ENCODE data around the gene IMMP2L. TPM values are rescaled to one million over a fixed set of nuclear protein-coding genes. Genes with fewer than 3 reads are reported as not detected.
"Not testable (repeated sequence)": the region's sequence is repeated elsewhere in the genome, so short reads cannot be mapped to it uniquely, and the experiment has no call there.

IMMP2L gene
- total RNA-seq, 2 donors from 2014 or later: 13.1 to 22.7 TPM

DNA sequence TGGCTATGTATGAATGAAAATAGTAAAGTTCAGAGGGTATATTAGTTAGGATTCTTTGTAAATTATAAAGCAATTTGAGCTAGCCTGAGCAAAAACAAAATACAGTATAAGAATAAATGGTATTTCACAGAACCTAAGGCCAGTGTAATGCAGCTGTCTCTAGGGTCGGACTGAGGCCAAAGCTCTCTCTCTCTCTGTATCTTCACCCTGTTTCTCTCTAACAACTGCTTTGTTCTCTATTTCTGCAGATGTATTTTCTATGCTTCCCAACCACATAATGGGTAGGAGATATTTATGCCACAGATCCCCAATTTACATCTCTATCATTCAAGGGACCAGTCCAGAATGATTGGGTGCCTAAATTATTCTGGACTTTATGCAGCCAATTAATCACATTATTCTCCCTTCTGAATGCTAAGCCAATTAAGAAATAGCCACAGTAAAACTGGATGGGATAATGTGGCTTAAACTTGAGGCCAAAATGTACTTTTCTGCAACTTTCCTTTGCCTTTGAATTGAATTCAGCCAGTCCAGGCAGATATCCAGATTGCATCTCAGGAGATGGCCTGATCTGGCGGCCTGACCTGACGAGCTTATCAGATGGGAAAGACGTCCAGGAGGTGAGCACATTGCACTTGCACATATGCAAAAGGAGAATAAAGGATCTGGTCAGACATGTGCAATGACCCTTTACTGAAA, 24.6 kb upstream of the IMMP2L start:
- no peaks in the 10 kb centered on the region for H3K27me3 ChIP-seq (replicated peaks; ENCODE audit: insufficient read depth)
- no peak for DNase-seq (ENCODE audit: low spot score)
- H3K9me3 ChIP-seq: no peaks in the 10 kb centered on the region
- no peak overlapping the region for H3K4me3 ChIP-seq
- ATAC-seq (ENCODE audit: insufficient number of reproducible peaks, low FRiP score, low read depth): no peak
- H3K27ac ChIP-seq: no peak overlapping the region
- no peaks in the 10 kb centered on the region for H3K36me3 ChIP-seq
- H3K4me1 ChIP-seq (ENCODE audit: control insufficient read depth in 1 of 2, low read depth in 2 of 2): peaks cover 0 to 5% of the 10 kb centered on the region in 2 donors
- TF ChIP-seq CTCF (IDR thresholded peaks at IDR 0.05): no peak

DNA sequence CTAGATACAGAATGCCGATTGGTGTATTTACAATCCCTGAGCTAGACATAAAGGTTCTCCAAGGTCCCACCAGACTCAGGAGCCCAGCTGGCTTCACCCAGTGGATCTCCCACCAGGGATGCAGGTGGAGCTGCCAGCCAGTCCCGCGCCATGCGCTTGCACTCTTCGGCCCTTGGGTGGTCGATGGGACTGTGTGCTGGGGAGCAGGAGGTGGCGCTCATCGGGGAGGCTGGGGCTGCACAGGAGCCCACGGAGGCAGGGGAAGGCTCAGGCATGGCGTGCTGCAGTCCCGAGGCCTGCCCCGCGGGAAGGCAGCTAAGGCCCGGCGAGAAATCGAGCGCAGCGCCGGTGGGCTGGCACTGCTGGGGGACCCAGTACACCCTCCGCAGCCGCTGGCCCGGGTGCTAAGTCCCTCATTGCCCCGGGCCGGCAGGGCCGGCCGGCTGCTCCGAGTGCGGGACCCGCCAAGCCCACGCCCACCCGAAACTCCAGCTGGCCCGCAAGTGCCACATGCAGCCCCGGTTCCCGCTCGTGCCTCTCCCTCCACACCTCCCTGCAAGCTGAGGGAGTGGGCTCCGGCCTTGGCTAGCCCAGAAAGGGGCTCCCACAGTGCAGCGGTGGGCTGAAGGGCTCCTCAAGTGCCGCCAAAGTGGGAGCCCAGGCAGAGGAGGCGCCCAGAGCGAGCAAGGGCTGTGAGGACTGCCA, 19.6 kb upstream of the IMMP2L start:
- H3K27ac ChIP-seq; H3K9me3 ChIP-seq; ATAC-seq (ENCODE audit: insufficient number of reproducible peaks, low FRiP score, low read depth); H3K36me3 ChIP-seq; H3K4me1 ChIP-seq (ENCODE audit: control insufficient read depth in 1 of 2, low read depth in 2 of 2); H3K4me3 ChIP-seq; H3K27me3 ChIP-seq (replicated peaks; ENCODE audit: insufficient read depth); DNase-seq (ENCODE audit: low spot score): not testable (repeated sequence)

DNA sequence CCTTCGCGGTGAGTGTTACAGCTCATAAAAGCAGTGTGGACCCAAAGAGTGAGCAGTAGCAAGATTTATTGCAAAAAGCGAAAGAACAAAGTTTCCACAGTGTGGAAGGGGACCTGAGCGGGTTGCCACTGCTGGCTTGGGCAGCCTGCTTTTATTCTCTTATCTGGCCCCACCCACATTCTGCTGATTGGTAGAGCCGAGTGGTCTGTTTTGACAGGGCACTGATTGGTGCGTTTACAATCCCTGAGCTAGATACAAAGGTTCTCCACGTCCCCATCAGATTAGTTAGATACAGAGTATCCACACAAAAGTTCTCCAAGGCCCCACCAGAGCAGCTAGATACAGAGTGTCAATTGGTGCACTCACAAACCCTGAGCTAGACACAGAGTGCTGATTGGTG, 18.9 kb upstream of the IMMP2L start:
- not testable (repeated sequence) for H3K36me3 ChIP-seq; H3K27ac ChIP-seq; H3K27me3 ChIP-seq (replicated peaks; ENCODE audit: insufficient read depth); H3K9me3 ChIP-seq; H3K4me1 ChIP-seq (ENCODE audit: control insufficient read depth in 1 of 2, low read depth in 2 of 2); H3K4me3 ChIP-seq; ATAC-seq (ENCODE audit: insufficient number of reproducible peaks, low FRiP score, low read depth); DNase-seq (ENCODE audit: low spot score)

DNA sequence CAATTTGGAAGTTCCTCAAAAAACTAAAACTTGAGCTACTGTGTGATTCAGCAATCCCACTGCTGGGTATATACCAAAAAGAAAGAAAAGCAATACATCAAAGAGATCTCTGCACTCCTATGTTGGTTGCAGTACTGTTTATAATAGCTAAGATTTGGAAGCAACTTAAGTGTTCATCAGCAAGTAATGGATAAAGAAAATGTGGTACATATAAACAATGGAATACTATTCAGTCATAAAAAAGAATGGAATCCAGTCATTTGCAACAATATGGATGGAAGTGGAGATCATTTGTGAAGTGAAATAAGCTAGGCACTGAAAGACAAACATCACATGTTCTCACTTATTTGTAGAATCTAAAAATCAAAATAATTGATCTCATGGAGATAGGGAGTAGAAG, 16.5 kb upstream of the IMMP2L start:
- TF ChIP-seq CTCF (IDR thresholded peaks at IDR 0.05): no peak
- no peak for DNase-seq (ENCODE audit: low spot score)
- H3K36me3 ChIP-seq: no peaks in the 10 kb centered on the region
- H3K4me3 ChIP-seq: no peak overlapping the region
- no peak for ATAC-seq (ENCODE audit: insufficient number of reproducible peaks, low FRiP score, low read depth)
- H3K27me3 ChIP-seq (replicated peaks; ENCODE audit: insufficient read depth): no peaks in the 10 kb centered on the region
- no peak overlapping the region for H3K27ac ChIP-seq
- no peaks in the 10 kb centered on the region for H3K9me3 ChIP-seq
- no peaks in the 10 kb centered on the region for H3K4me1 ChIP-seq (ENCODE audit: control insufficient read depth in 1 of 2, low read depth in 2 of 2)

GRCh38 chr7:111571720-111572119, 9.4 kb upstream of the IMMP2L start:
- TF ChIP-seq CTCF (IDR thresholded peaks at IDR 0.05): no peak
- no peak overlapping the region for H3K27ac ChIP-seq
- DNase-seq (ENCODE audit: low spot score) (no peak), ATAC-seq (ENCODE audit: insufficient number of reproducible peaks, low FRiP score, low read depth) (no peak)
- no peaks in the 10 kb centered on the region for H3K4me1 ChIP-seq (ENCODE audit: control insufficient read depth in 1 of 2, low read depth in 2 of 2)
- H3K27me3 ChIP-seq (replicated peaks; ENCODE audit: insufficient read depth): no peaks in the 10 kb centered on the region
- no peak overlapping the region for H3K4me3 ChIP-seq
- H3K9me3 ChIP-seq: peaks cover 7% of the 10 kb centered on the region
- H3K36me3 ChIP-seq: no peaks in the 10 kb centered on the region

GRCh38 chr7:111568870-111569462, 6.7 kb upstream of the IMMP2L start:
- Histone ChIP-seq H3K4me3 (no peak overlapping the region), H3K9me3 (peaks cover 7% of the 10 kb centered on the region), H3K27me3 (replicated peaks; ENCODE audit: insufficient read depth) (no peaks in the 10 kb centered on the region), H3K27ac (no peak overlapping the region), H3K36me3 (no peaks in the 10 kb centered on the region), H3K4me1 (ENCODE audit: control insufficient read depth in 1 of 2, low read depth in 2 of 2) (no peaks in the 10 kb centered on the region)
- ATAC-seq (ENCODE audit: insufficient number of reproducible peaks, low FRiP score, low read depth): no peak
- DNase-seq (ENCODE audit: low spot score): no peak
- no peak for TF ChIP-seq CTCF (IDR thresholded peaks at IDR 0.05)

Data from thoracic aorta (tissue), 2 donors.